Measurements from ENCODE around the gene B4GALNT4. TPM values are rescaled to one million over a fixed set of nuclear protein-coding genes. Genes with fewer than 3 reads are reported as not detected.
A peak's percentile ranks its signal among the peaks of the same experiment; 100 is the strongest.

Gene B4GALNT4
- total RNA-seq, 2 experiments from 2014 or later = 4.2 to 6.0 TPM

DNA sequence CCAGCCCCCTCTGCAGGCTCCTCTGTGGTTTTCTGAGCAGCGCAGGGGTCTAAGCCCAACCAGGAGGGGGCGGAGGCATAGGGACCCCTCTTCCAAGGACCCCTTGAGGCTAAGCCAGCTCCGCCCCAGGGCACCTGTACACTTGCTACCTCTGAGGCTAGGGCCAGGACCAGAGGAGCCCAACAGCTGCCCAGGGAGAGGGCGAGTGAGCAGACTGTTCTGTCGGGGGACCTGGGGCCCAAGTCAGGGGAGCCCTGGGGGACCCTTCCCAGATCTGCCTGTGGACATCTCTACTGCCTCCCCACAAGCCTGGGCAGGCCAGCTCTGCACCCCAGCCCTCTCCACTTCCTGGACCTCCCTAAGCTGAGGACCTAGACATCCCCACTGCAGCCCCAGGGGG lies 1.8 kb downstream of the B4GALNT4 start:
- no peak overlapping the region for H3K27ac Mint-ChIP-seq
- peaks cover 37% of the 10 kb centered on the region for H3K27me3 Mint-ChIP-seq
- Histone ChIP-seq H3K27ac (ENCODE audit: low read depth in 1 of 2, low read length in 2 of 2) (no peak overlapping the region), H3K9me3 (ENCODE audit: control insufficient read depth in 1 of 2, insufficient read depth in 1 of 2, low read length in 2 of 2) (peaks cover 0 to 13% of the 10 kb centered on the region in 2 experiments), H3K4me3 (ENCODE audit: low read length) (no peak overlapping the region), H3K36me3 (ENCODE audit: insufficient read depth, low read length) (no peaks in the 10 kb centered on the region), H3K4me1 (ENCODE audit: insufficient read depth, low read length) (peaks cover 15% of the 10 kb centered on the region), H3K27me3 (ENCODE audit: control insufficient read depth in 1 of 2, insufficient read depth in 2 of 2, low read length in 2 of 2) (peaks cover 25 to 32% of the 10 kb centered on the region in 2 experiments)
- no peak for DNase-seq
- no peaks in the 10 kb centered on the region for H3K36me3 Mint-ChIP-seq (ENCODE audit: low read depth)
- CTCF ChIA-PET = no interaction called here
- peaks cover 21% of the 10 kb centered on the region for H3K4me1 Mint-ChIP-seq (ENCODE audit: low read depth)
- POLR2A ChIA-PET = no interaction called here
- intact Hi-C loops (cut with DNase I, micrococcal nuclease) = no loop called here
- ATAC-seq (ENCODE audit: poor library complexity) = no peak
- no peak for TF ChIP-seq CTCF (IDR thresholded peaks at IDR 0.05)
- H3K4me3 Mint-ChIP-seq = peak overlapping the region; percentile 77
- H3K9me3 Mint-ChIP-seq = peaks cover 2% of the 10 kb centered on the region

DNA sequence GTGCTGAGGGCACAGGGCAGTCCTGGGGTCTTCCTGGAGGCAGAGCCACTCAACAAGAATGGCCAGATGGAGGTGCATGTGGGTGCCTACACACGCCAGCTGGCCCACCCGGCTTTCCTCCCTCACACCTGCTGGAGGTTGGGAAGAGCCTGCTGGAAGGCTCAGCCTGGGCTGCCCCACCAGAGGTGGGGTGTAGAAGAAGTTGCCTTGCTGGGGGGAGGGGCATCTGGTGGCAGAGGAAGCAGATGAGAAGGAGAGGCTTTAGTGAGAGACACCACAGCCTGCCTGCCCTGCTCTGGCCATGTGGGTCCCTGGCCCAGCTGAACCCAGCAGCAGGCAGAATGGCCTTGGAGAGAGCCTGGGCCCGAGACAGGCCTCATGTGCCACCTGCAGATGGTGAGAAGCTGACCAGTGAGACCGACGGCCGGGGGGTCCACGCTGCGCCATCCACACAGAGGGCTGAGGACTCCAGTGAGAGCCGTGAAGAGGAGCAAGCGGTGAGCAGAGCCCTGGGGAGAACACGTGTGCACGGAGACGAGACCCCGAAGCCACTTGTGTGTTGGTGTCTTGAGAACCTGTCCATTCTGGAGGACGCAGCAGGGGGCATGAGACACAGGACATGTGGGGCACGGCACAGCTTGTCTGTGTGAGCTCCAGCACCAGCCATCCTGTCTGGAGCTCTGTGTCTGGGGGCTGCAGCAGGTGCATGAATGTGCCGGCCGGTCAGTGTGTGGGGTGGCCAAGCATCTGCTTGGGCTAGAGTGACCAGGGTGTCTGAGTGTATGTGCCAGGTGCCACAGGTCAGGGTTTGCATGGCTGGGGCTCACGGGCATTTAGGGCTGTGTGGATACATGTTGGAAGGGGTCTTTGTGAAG lies 2.7 kb downstream of the B4GALNT4 start:
- intact Hi-C loops (cut with DNase I, micrococcal nuclease) = no loop called here
- no peak overlapping the region for H3K27ac Mint-ChIP-seq
- ChIA-PET POLR2A (no interaction called here), CTCF (no interaction called here)
- peaks cover 28% of the 10 kb centered on the region for H3K27me3 Mint-ChIP-seq
- Histone ChIP-seq H3K27ac (ENCODE audit: low read depth in 1 of 2, low read length in 2 of 2) (no peak overlapping the region), H3K4me1 (ENCODE audit: insufficient read depth, low read length) (peaks cover 15% of the 10 kb centered on the region), H3K27me3 (ENCODE audit: control insufficient read depth in 1 of 2, insufficient read depth in 2 of 2, low read length in 2 of 2) (peaks cover 25 to 28% of the 10 kb centered on the region in 2 experiments), H3K9me3 (ENCODE audit: control insufficient read depth in 1 of 2, insufficient read depth in 1 of 2, low read length in 2 of 2) (peaks cover 0 to 13% of the 10 kb centered on the region in 2 experiments), H3K4me3 (ENCODE audit: low read length) (no peak overlapping the region), H3K36me3 (ENCODE audit: insufficient read depth, low read length) (no peaks in the 10 kb centered on the region)
- peaks cover 21% of the 10 kb centered on the region for H3K4me1 Mint-ChIP-seq (ENCODE audit: low read depth)
- H3K36me3 Mint-ChIP-seq (ENCODE audit: low read depth) = no peaks in the 10 kb centered on the region
- TF ChIP-seq CTCF (IDR thresholded peaks at IDR 0.05) = no peak
- DNase-seq = no peak
- ATAC-seq (ENCODE audit: poor library complexity) = no peak
- no peak overlapping the region for H3K4me3 Mint-ChIP-seq
- H3K9me3 Mint-ChIP-seq = peaks cover 2% of the 10 kb centered on the region

- POLR2A ChIA-PET = no interaction called here
These were observed 3.8 kb downstream of the B4GALNT4 start for GRCh38 chr11:372809-373715.

More at GRCh38 chr11:372809-373715, 3.8 kb downstream of the B4GALNT4 start:
- Histone ChIP-seq H3K4me1 (ENCODE audit: insufficient read depth, low read length) (peaks cover 12% of the 10 kb centered on the region), H3K27me3 (ENCODE audit: control insufficient read depth in 1 of 2, insufficient read depth in 2 of 2, low read length in 2 of 2) (peaks cover 15 to 17% of the 10 kb centered on the region in 2 experiments), H3K4me3 (ENCODE audit: low read length) (no peak overlapping the region), H3K27ac (ENCODE audit: low read depth in 1 of 2, low read length in 2 of 2) (no peak overlapping the region), H3K9me3 (ENCODE audit: control insufficient read depth in 1 of 2, insufficient read depth in 1 of 2, low read length in 2 of 2) (peaks cover 0 to 13% of the 10 kb centered on the region in 2 experiments), H3K36me3 (ENCODE audit: insufficient read depth, low read length) (no peaks in the 10 kb centered on the region)
- CTCF ChIA-PET = no interaction called here
- Mint-ChIP-seq H3K27ac (no peak overlapping the region), H3K27me3 (peaks cover 21% of the 10 kb centered on the region), H3K4me3 (no peak overlapping the region), H3K36me3 (ENCODE audit: low read depth) (no peaks in the 10 kb centered on the region), H3K4me1 (ENCODE audit: low read depth) (peaks cover 12% of the 10 kb centered on the region), H3K9me3 (peaks cover 2% of the 10 kb centered on the region)
- TF ChIP-seq CTCF (IDR thresholded peaks at IDR 0.05) = no peak
- intact Hi-C loops (cut with DNase I, micrococcal nuclease) = no loop called here
- DNase-seq (no peak), ATAC-seq (ENCODE audit: poor library complexity) (no peak)

All from CD4-positive, alpha-beta T cell (primary cell).